PC-3 (cell line): Measurements from ENCODE around the gene LSM5. TPM values are rescaled to one million over a fixed set of nuclear protein-coding genes. Genes with fewer than 3 reads are reported as not detected.
A peak's percentile ranks its signal among the peaks of the same experiment; 100 is the strongest.
"Not testable (repeated sequence)": the region's sequence is repeated elsewhere in the genome, so short reads cannot be mapped to it uniquely, and the experiment has no call there.

Experiments
- ATAC-seq: fragments of 200-7000 bp; cut with Tn5 transposase; 2 replicates; pipeline ENCODE4 v1.9.1; 2020; ENCODE audit warnings: mild to moderate bottlenecking, moderate library complexity
- BruUV-seq: library from RNA; stranded (reverse); fragments of 400-500 nt; replicated peaks from 2 replicates; lab custom pipeline; 2021; lab: Mats Ljungman, UMichigan
- CTCF ChIA-PET: fragments of 300-600 bp; sonication (Branson Sonifier 250); formaldehyde crosslinking; loops from one replicate; lab custom pipeline; 2022; ENCODE audit warnings: antibody characterized with exemption; lab: Charles Lee
- POLR2A ChIA-PET: fragments of 300-600 bp; sonication (Branson Sonifier 250); formaldehyde crosslinking; loops from one replicate; lab custom pipeline; 2022; ENCODE audit warnings: antibody characterized with exemption; ENCODE audit not compliant: unreplicated experiment; lab: Charles Lee
- DNase-seq: peaks from one replicate; pipeline ENCODE4 v3.0.0-alpha.2; 2015
- H2AFZ ChIP-seq: fragments of 300-600 bp; sonication (generic); 2 replicates; pipeline ENCODE4 v1.6.0; 2016; ENCODE audit warnings: antibody characterized with exemption, low read length
- H3F3A ChIP-seq: fragments of 300-600 bp; sonication (generic); one replicate; pipeline ENCODE4 v1.6.0; 2017; ENCODE audit warnings: antibody characterized with exemption, low read length, control low read depth, mild to moderate bottlenecking; ENCODE audit not compliant: unreplicated experiment
- H3K27ac ChIP-seq: fragments of 300-600 bp; sonication (generic); 2 replicates; pipeline ENCODE4 v1.5.1; 2016; ENCODE audit warnings: mild to moderate bottlenecking, low read length
- H3K27me3 ChIP-seq: fragments of 300-600 bp; sonication (generic); 2 replicates; pipeline ENCODE4 v1.6.1; 2016; ENCODE audit warnings: low read length, mixed read lengths
- H3K36me3 ChIP-seq: fragments of 300-600 bp; sonication (generic); 2 replicates; pipeline ENCODE4 v1.6.1; 2016; ENCODE audit warnings: low read depth, mixed run types, low read length, mixed read lengths
- H3K4me1 ChIP-seq: fragments of 300-600 bp; sonication (generic); 2 replicates; pipeline ENCODE4 v1.5.1; 2016; ENCODE audit warnings: low read length; ENCODE audit not compliant: insufficient read depth
- H3K4me2 ChIP-seq: fragments of 300-600 bp; sonication (generic); 2 replicates; pipeline ENCODE4 v1.6.0; 2016; ENCODE audit warnings: low read length
- H3K4me3 ChIP-seq: fragments of 300-600 bp; sonication (generic); 2 replicates; pipeline ENCODE4 v1.5.1; 2016; ENCODE audit warnings: mild to moderate bottlenecking, low read length, mixed read lengths
- H3K79me2 ChIP-seq: fragments of 300-600 bp; sonication (generic); 2 replicates; pipeline ENCODE4 v1.6.1; 2017; ENCODE audit warnings: low read length, mixed read lengths
- H3K9ac ChIP-seq: fragments of 300-600 bp; sonication (generic); 2 replicates; pipeline ENCODE4 v1.6.0; 2016; ENCODE audit warnings: mild to moderate bottlenecking, low read length
- H3K9me2 ChIP-seq: fragments of 300-600 bp; sonication (generic); replicated peaks from 2 replicates; pipeline ENCODE4 v1.6.1; 2016; ENCODE audit warnings: mixed run types, low read length, mixed read lengths
- H3K9me3 ChIP-seq: fragments of 300-600 bp; sonication (generic); 2 replicates; pipeline ENCODE4 v1.6.1; 2016; ENCODE audit warnings: low read length, mixed read lengths
- H4K20me1 ChIP-seq: fragments of 300-600 bp; sonication (generic); 2 replicates; pipeline ENCODE4 v1.6.1; 2016; ENCODE audit warnings: low read length, mixed read lengths
- CTCF ChIP-seq: fragments of 300-600 bp; sonication (generic); conservative IDR thresholded peaks from 2 replicates; pipeline ENCODE4 v1.5.1; 2017; ENCODE audit warnings: antibody characterized with exemption, low read depth, mild to moderate bottlenecking, low read length
- EZH2 ChIP-seq: fragments of 300-600 bp; sonication (generic); IDR thresholded peaks from one replicate; pipeline ENCODE4 v1.6.1; 2017; ENCODE audit warnings: antibody characterized with exemption, mild to moderate bottlenecking, low read length; ENCODE audit not compliant: unreplicated experiment
- EZH2phosphoT487 ChIP-seq: fragments of 300-600 bp; sonication (generic); IDR thresholded peaks from 2 replicates; pipeline ENCODE4 v1.6.1; 2018; ENCODE audit warnings: mild to moderate bottlenecking, antibody characterized with exemption, low read length, borderline replicate concordance
- intact Hi-C: fragments of 100-400 bp; cut with micrococcal nuclease; formaldehyde crosslinking; loops from 2 replicates; pipeline ENCODE4 v1.9.0; 2023
- total RNA-seq: library from RNA; depleted of rRNA; stranded (reverse); fragments of >200 nt; gene quantifications from 2 replicates; pipeline ENCODE4 v1.2.3, GENCODE V29; 2014

LSM5 gene
- total RNA-seq, 1 experiment from 2014 or later, result 24.8 TPM

GRCh38 chr7:32502728-32503127, 12.5 kb upstream of the LSM5 start:
- Histone ChIP-seq H3K9ac (no peak overlapping the region), H3K27ac (no peak overlapping the region), H3K4me2 (no peak overlapping the region), H3K79me2 (peaks cover 94% of the 10 kb centered on the region), H3K9me2 (no peaks in the 10 kb centered on the region), H3F3A (peaks cover 4% of the 10 kb centered on the region), H2AFZ (no peak overlapping the region), H3K36me3 (no peaks in the 10 kb centered on the region), H3K9me3 (no peaks in the 10 kb centered on the region), H3K4me3 (no peak overlapping the region), H4K20me1 (peaks cover 19% of the 10 kb centered on the region; the same call in 1 of the 2 replicates), H3K4me1 (peaks cover 20% of the 10 kb centered on the region), H3K27me3 (no peaks in the 10 kb centered on the region)
- intact Hi-C loops, result no loop called here
- no peak for ATAC-seq
- POLR2A ChIA-PET, result no interaction called here
- CTCF ChIA-PET, result no interaction called here
- BruUV-seq, result no TSS peak
- TF ChIP-seq EZH2phosphoT487 (no peak), EZH2 (no peak), CTCF (no peak)
- DNase-seq, result no peak

- TF ChIP-seq EZH2phosphoT487, result no peak
- TF ChIP-seq CTCF, result no peak
- no peak for TF ChIP-seq EZH2
- Histone ChIP-seq H3K4me1 (peaks cover 23% of the 10 kb centered on the region), H3K79me2 (peaks cover 94% of the 10 kb centered on the region), H3K9me2 (no peaks in the 10 kb centered on the region), H4K20me1 (peaks cover 22% of the 10 kb centered on the region; the same call in 1 of the 2 replicates), H3K4me2 (peak overlapping the region; percentile 79), H3K9me3 (no peaks in the 10 kb centered on the region), H3K27ac (peak overlapping the region; percentile 82), H3K4me3 (peak overlapping the region; percentile 51; the same call in 1 of the 2 replicates), H3F3A (peaks cover 4% of the 10 kb centered on the region), H3K9ac (peak overlapping the region; percentile 32), H3K27me3 (no peaks in the 10 kb centered on the region), H3K36me3 (no peaks in the 10 kb centered on the region), H2AFZ (no peak overlapping the region)
- DNase-seq (peak; percentile 72), ATAC-seq (peak; percentile 82)
- no TSS peak for BruUV-seq
- intact Hi-C loops, result loop anchor here (2.0 kb wide), 1 partner anchor 35 kb away; no protein-coding TSS in a partner anchor
- ChIA-PET CTCF (no interaction called here), POLR2A (no interaction called here)
Observed at GRCh38 chr7:32501522-32501921, 11.3 kb upstream of the LSM5 start.

- TF ChIP-seq EZH2, result no peak
- no peak for TF ChIP-seq EZH2phosphoT487
- TF ChIP-seq CTCF, result no peak
- BruUV-seq, result no TSS peak
- no peaks in the 10 kb centered on the region for H3K9me2 ChIP-seq
- peak overlapping the region; percentile 82 for H3K27ac ChIP-seq
- ChIA-PET CTCF (no interaction called here), POLR2A (no interaction called here)
- H3K4me3 ChIP-seq, result peak overlapping the region; percentile 51
- H3F3A ChIP-seq, result peaks cover 4% of the 10 kb centered on the region
- peak; percentile 80 for ATAC-seq
- H4K20me1 ChIP-seq, result peaks cover 25% of the 10 kb centered on the region; the same call in 1 of the 2 replicates
- peaks cover 25% of the 10 kb centered on the region for H3K4me1 ChIP-seq
- DNase-seq, result peak; percentile 81
- H3K27me3 ChIP-seq, result no peaks in the 10 kb centered on the region
- intact Hi-C loops, result loop anchor here (2.0 kb wide), 1 partner anchor 36 kb away; no protein-coding TSS in a partner anchor
- H3K4me2 ChIP-seq, result peak overlapping the region; percentile 79
- peak overlapping the region; percentile 32 for H3K9ac ChIP-seq
- no peak overlapping the region for H2AFZ ChIP-seq
- H3K9me3 ChIP-seq, result no peaks in the 10 kb centered on the region
- peaks cover 95% of the 10 kb centered on the region for H3K79me2 ChIP-seq
- H3K36me3 ChIP-seq, result no peaks in the 10 kb centered on the region
Observed at GRCh38 chr7:32500922-32501341, 10.8 kb upstream of the LSM5 start.

- H3K4me3 ChIP-seq, DNase-seq, H3K27ac ChIP-seq, ATAC-seq, H3K36me3 ChIP-seq, BruUV-seq, H3K9ac ChIP-seq, H3F3A ChIP-seq, H2AFZ ChIP-seq, POLR2A ChIA-PET, H3K27me3 ChIP-seq, H3K9me3 ChIP-seq, CTCF ChIA-PET, H3K9me2 ChIP-seq: not testable (repeated sequence)
- intact Hi-C loops, result loop anchor here (2.0 kb wide), 1 partner anchor 37 kb away; no protein-coding TSS in a partner anchor
- Histone ChIP-seq H3K4me2 (peak overlapping the region; percentile 79), H3K4me1 (peaks cover 25% of the 10 kb centered on the region), H3K79me2 (peaks cover 94% of the 10 kb centered on the region), H4K20me1 (peaks cover 25% of the 10 kb centered on the region; the same call in 1 of the 2 replicates)
Observed at GRCh38 chr7:32500216-32500615, 10.0 kb upstream of the LSM5 start.
